GM23338 (cell line): ENCODE data around the gene DLL4. TPM values are rescaled to one million over a fixed set of nuclear protein-coding genes. Genes with fewer than 3 reads are reported as not detected.

Source experiments
- ATAC-seq: fragments of 200-7000 bp; cut with Tn5 transposase; 3 replicates; pipeline ENCODE4 v1.9.1; 2020
- DNase-seq: peaks from one replicate; pipeline ENCODE4 v3.0.0-alpha.2; 2015; ENCODE audit warnings: low spot score
- H2AFZ ChIP-seq: fragments of 200-600 bp; sonication (generic); 2 replicates; pipeline ENCODE4 v1.8.0; 2016; ENCODE audit warnings: antibody characterized with exemption, mild to moderate bottlenecking, moderate library complexity
- H3F3A ChIP-seq: fragments of 200-600 bp; sonication (generic); replicated peaks from 2 replicates; pipeline ENCODE4 v1.8.0; 2017; ENCODE audit warnings: antibody characterized with exemption, mixed run types, low read depth
- H3K27ac ChIP-seq: fragments of 200-600 bp; sonication (generic); 2 replicates; pipeline ENCODE4 v1.6.1; 2016; ENCODE audit warnings: low read depth
- H3K27me3 ChIP-seq: fragments of 200-600 bp; sonication (generic); 2 replicates; pipeline ENCODE4 v1.8.0; 2016; ENCODE audit warnings: mild to moderate bottlenecking, mixed run types, moderate library complexity; ENCODE audit not compliant: insufficient read depth
- H3K36me3 ChIP-seq: fragments of 200-600 bp; sonication (generic); 2 replicates; pipeline ENCODE4 v1.8.0; 2016; ENCODE audit warnings: mild to moderate bottlenecking; ENCODE audit not compliant: insufficient read depth
- H3K4me1 ChIP-seq: fragments of 200-600 bp; sonication (generic); 2 replicates; pipeline ENCODE4 v1.8.0; 2016; ENCODE audit warnings: mild to moderate bottlenecking, moderate library complexity; ENCODE audit not compliant: insufficient read depth
- H3K4me2 ChIP-seq: fragments of 200-600 bp; sonication (generic); 2 replicates; pipeline ENCODE4 v1.7.1; 2017; ENCODE audit warnings: mixed run types
- H3K4me3 ChIP-seq: fragments of 200-600 bp; sonication (generic); 2 replicates; pipeline ENCODE4 v1.6.1; 2016; ENCODE audit warnings: mixed run types
- H3K79me2 ChIP-seq: fragments of 200-600 bp; sonication (generic); replicated peaks from 2 replicates; pipeline ENCODE4 v1.8.0; 2017; ENCODE audit warnings: mild to moderate bottlenecking; ENCODE audit not compliant: insufficient read depth
- H3K9me2 ChIP-seq: fragments of 200-600 bp; sonication (generic); 2 replicates; pipeline ENCODE4 v1.8.0; 2017; ENCODE audit not compliant: insufficient read depth
- H4K20me1 ChIP-seq: fragments of 200-600 bp; sonication (generic); replicated peaks from 2 replicates; pipeline ENCODE4 v1.8.0; 2017; ENCODE audit warnings: mild to moderate bottlenecking; ENCODE audit not compliant: insufficient read depth
- H3K27ac Mint-ChIP-seq: 2 replicates; pipeline ENCODE4 v1.8.0; 2020; ENCODE audit warnings: inconsistent platforms, mild to moderate bottlenecking, moderate library complexity, mixed read lengths
- H3K27me3 Mint-ChIP-seq: 3 replicates; pipeline ENCODE4 v1.8.0; 2022; ENCODE audit warnings: low read depth, mild to moderate bottlenecking, moderate library complexity, mixed read lengths, inconsistent platforms; ENCODE audit not compliant: insufficient read depth, poor library complexity
- H3K36me3 Mint-ChIP-seq: 3 replicates; pipeline ENCODE4 v1.8.0; 2021; ENCODE audit warnings: low read depth, mild to moderate bottlenecking, inconsistent platforms, moderate library complexity, mixed read lengths
- H3K4me1 Mint-ChIP-seq: 3 replicates; pipeline ENCODE4 v1.8.0; 2020; ENCODE audit warnings: mild to moderate bottlenecking, inconsistent platforms, mixed read lengths
- H3K4me3 Mint-ChIP-seq: 3 replicates; pipeline ENCODE4 v1.8.0; 2021; ENCODE audit warnings: moderate library complexity, mild to moderate bottlenecking, inconsistent platforms, mixed read lengths
- H3K9me3 Mint-ChIP-seq: 3 replicates; pipeline ENCODE4 v1.8.0; 2020; ENCODE audit warnings: moderate library complexity, mild to moderate bottlenecking, inconsistent platforms, mixed read lengths
- ETS1 ChIP-seq: IDR thresholded peaks from 2 replicates; pipeline ENCODE4 v1.6.1; 2016; ENCODE audit warnings: antibody characterized with exemption
- EZH2 ChIP-seq: fragments of 200-600 bp; sonication (generic); IDR thresholded peaks from one replicate; pipeline ENCODE4 v1.8.0; 2017; ENCODE audit warnings: antibody characterized with exemption, mild to moderate bottlenecking, low read depth; ENCODE audit not compliant: unreplicated experiment
- EZH2phosphoT487 ChIP-seq: fragments of 200-600 bp; sonication (generic); IDR thresholded peaks from one replicate; pipeline ENCODE4 v1.8.1; 2018; ENCODE audit warnings: antibody characterized with exemption; ENCODE audit not compliant: unreplicated experiment
- NANOG ChIP-seq: IDR thresholded peaks from 2 replicates; pipeline ENCODE4 v1.6.1; 2016; ENCODE audit warnings: antibody characterized with exemption, borderline replicate concordance
- POLR2AphosphoS5 ChIP-seq: IDR thresholded peaks from 2 replicates; pipeline ENCODE4 v1.6.1; 2016; ENCODE audit warnings: antibody characterized with exemption, low read depth
- ZNF331 ChIP-seq: fragments of 250-450 bp; sonication (Bioruptor Pico); IDR thresholded peaks from 2 replicates; pipeline ENCODE4 v1.5.0; 2020; ENCODE audit warnings: low read depth, mild to moderate bottlenecking, moderate library complexity
- polyA plus RNA-seq: library from polyadenylated mRNA; unstranded; fragments of >200 nt; fragmentation: Nextera tagmentation; extraction: Ambion mirVana; gene quantifications from 2 replicates; pipeline ENCODE4 v1.2.1, GENCODE V29; 2016
- total RNA-seq: library from RNA; depleted of rRNA; stranded (reverse); fragments of >200 nt; shearing (Covaris generic); gene quantifications from 2 replicates; pipeline ENCODE4 v1.2.3, GENCODE V29; 2014
- TF ChIP-seq, protein P1 (sequence below): IDR thresholded peaks from one replicate; pipeline ENCODE4 v1.6.1; 2018; ENCODE audit warnings: antibody characterized with exemption; ENCODE audit not compliant: unreplicated experiment
- TF ChIP-seq, protein P2 (sequence below), 2 experiments: fragments of 200-600 bp in 1 of 2; sonication (generic) in 1 of 2; conservative IDR thresholded peaks; 2 replicates each; pipeline versions ENCODE4 v1.5.1 to v1.6.1; 2016 to 2017; ENCODE audit warnings: antibody characterized with exemption in 2 of 2, low read depth in 2 of 2, mild to moderate bottlenecking in 2 of 2, moderate library complexity in 1 of 2

DLL4 gene
- total and polyA plus RNA-seq, 2 experiments from 2014 or later, result 0.31 to 0.99 TPM

GRCh38 chr15:40986820-40987219 is 57.7 kb downstream of the DLL4 start (continued):
- TF ChIP-seq, protein P1, sequence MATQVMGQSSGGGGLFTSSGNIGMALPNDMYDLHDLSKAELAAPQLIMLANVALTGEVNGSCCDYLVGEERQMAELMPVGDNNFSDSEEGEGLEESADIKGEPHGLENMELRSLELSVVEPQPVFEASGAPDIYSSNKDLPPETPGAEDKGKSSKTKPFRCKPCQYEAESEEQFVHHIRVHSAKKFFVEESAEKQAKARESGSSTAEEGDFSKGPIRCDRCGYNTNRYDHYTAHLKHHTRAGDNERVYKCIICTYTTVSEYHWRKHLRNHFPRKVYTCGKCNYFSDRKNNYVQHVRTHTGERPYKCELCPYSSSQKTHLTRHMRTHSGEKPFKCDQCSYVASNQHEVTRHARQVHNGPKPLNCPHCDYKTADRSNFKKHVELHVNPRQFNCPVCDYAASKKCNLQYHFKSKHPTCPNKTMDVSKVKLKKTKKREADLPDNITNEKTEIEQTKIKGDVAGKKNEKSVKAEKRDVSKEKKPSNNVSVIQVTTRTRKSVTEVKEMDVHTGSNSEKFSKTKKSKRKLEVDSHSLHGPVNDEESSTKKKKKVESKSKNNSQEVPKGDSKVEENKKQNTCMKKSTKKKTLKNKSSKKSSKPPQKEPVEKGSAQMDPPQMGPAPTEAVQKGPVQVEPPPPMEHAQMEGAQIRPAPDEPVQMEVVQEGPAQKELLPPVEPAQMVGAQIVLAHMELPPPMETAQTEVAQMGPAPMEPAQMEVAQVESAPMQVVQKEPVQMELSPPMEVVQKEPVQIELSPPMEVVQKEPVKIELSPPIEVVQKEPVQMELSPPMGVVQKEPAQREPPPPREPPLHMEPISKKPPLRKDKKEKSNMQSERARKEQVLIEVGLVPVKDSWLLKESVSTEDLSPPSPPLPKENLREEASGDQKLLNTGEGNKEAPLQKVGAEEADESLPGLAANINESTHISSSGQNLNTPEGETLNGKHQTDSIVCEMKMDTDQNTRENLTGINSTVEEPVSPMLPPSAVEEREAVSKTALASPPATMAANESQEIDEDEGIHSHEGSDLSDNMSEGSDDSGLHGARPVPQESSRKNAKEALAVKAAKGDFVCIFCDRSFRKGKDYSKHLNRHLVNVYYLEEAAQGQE, result no peak
- no peak for TF ChIP-seq EZH2

GRCh38 chr15:40988156-40988555 is 59.0 kb downstream of the DLL4 start:
- Histone ChIP-seq H4K20me1 (0 out of 2 replicates have a peak, but pooled peaks cover 11% of the 10 kb centered on the region), H3K27me3 (no peaks in the 10 kb centered on the region), H3K9me2 (no peaks in the 10 kb centered on the region), H3F3A (0 out of 2 replicates have a peak, but pooled peaks cover 14% of the 10 kb centered on the region), H2AFZ (no peak overlapping the region), H3K27ac (no peak overlapping the region), H3K4me3 (no peak overlapping the region), H3K79me2 (no peaks in the 10 kb centered on the region), H3K36me3 (peaks cover 48% of the 10 kb centered on the region), H3K4me1 (peaks cover 10% of the 10 kb centered on the region; the same call in 1 of the 2 replicates), H3K4me2 (no peak overlapping the region)
- Mint-ChIP-seq H3K27me3 (peaks cover 1% of the 10 kb centered on the region), H3K4me1 (peaks cover 11% of the 10 kb centered on the region), H3K9me3 (no peaks in the 10 kb centered on the region), H3K4me3 (no peak overlapping the region), H3K27ac (no peak overlapping the region), H3K36me3 (peaks cover 68% of the 10 kb centered on the region)
- ATAC-seq (no peak), DNase-seq (no peak)
- no peak for TF ChIP-seq ZNF331 (CRISPR knock-in tag)
- no peak for TF ChIP-seq POLR2AphosphoS5
- TF ChIP-seq EZH2phosphoT487, result no peak
- TF ChIP-seq, protein P1, result no peak
- TF ChIP-seq, protein P2, sequence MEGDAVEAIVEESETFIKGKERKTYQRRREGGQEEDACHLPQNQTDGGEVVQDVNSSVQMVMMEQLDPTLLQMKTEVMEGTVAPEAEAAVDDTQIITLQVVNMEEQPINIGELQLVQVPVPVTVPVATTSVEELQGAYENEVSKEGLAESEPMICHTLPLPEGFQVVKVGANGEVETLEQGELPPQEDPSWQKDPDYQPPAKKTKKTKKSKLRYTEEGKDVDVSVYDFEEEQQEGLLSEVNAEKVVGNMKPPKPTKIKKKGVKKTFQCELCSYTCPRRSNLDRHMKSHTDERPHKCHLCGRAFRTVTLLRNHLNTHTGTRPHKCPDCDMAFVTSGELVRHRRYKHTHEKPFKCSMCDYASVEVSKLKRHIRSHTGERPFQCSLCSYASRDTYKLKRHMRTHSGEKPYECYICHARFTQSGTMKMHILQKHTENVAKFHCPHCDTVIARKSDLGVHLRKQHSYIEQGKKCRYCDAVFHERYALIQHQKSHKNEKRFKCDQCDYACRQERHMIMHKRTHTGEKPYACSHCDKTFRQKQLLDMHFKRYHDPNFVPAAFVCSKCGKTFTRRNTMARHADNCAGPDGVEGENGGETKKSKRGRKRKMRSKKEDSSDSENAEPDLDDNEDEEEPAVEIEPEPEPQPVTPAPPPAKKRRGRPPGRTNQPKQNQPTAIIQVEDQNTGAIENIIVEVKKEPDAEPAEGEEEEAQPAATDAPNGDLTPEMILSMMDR (conservative IDR thresholded peaks at IDR 0.05; ENCODE audit: low read depth in 2 of 2), result no peak
- TF ChIP-seq NANOG, result no peak
- TF ChIP-seq EZH2, result no peak
- no peak for TF ChIP-seq ETS1
